Bronchus fibroblast of lung (primary cell): ENCODE measurements around the gene ANKRD33. TPM values are rescaled to one million over a fixed set of nuclear protein-coding genes. Genes with fewer than 3 reads are reported as not detected.

ENCODE experiments used
- total RNA-seq: library from RNA; depleted of rRNA; stranded (reverse); fragments of >200 nt; gene quantifications from 2 replicates; pipeline ENCODE4 v1.2.3, GENCODE V29; 2015

Gene ANKRD33, protein sequence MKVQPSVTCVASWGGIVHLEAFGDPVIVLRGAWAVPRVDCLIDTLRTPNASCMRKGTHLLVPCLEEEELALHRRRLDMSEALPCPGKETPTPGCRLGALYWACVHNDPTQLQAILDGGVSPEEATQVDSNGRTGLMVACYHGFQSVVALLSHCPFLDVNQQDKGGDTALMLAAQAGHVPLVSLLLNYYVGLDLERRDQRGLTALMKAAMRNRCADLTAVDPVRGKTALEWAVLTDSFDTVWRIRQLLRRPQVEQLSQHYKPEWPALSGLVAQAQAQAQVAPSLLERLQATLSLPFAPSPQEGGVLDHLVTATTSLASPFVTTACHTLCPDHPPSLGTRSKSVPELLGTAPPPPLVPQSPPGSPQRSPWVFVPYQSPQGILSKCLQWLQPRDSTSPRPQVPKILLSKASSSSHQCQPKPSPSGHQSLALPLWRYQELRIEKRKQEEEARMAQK
- total RNA-seq, result under 0.01 TPM in 1 of 2 replicates, not detected in the other

GRCh38 chr12:51887476-51888315, at the start of gene ANKRD33:
ANKRD33 (plus strand) TSS chr12:51888103; CDS start chr12:51888187, 84 bp downstream.

DNA sequence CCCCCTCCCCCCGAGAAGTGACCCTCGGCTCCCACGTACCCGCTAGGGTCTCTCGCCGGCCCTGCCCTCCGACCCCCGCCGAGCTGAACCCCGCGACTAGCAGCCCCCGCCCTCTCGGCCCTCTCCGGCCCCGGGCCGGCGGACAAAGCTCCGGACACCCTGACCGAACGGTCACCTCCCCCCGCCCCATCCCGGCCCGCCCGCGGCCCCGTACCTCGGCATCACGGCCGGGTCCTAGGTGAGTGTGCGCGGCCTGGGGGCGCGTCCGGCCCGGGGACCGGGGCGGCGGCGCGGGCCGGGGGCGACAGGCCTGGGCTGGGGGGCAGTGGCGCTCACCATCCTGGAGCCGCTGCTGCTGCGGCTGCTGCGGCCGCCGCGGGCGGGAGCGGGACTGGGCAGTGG, 39.6 kb upstream of the ANKRD33 start, which contains the start of gene FIGNL2:
Gene FIGNL2 (minus strand): TSS at position 393 of the 402 bp plus-strand sequence. CDS start 26,305 bp downstream, outside the sequence.

GRCh38 chr12:51907083-51907855, 19.4 kb downstream of the ANKRD33 start, which contains the start of gene ACVRL1:
ACVRL1 (plus strand) TSS chr12:51907504; CDS start chr12:51912475, 4,971 bp downstream.

Other genes starting within 250 kb of the ANKRD33 start
- under 0.01 TPM in 2 replicates for gene FIGNL2, start 39.4 kb upstream of the ANKRD33 start, total RNA-seq
- 11.3 and 20.2 TPM in 2 replicates for gene ACVRL1, start 19.4 kb downstream of the ANKRD33 start, total RNA-seq
- gene ACVR1B, start 63.6 kb downstream of the ANKRD33 start, total RNA-seq, result 5.0 and 6.1 TPM in 2 replicates
- gene TAMALIN, start 118.8 kb downstream of the ANKRD33 start, total RNA-seq, result 6.1 and 6.2 TPM in 2 replicates
- 1.0 and 2.2 TPM in 2 replicates for gene NR4A1, start 163.3 kb downstream of the ANKRD33 start, total RNA-seq
- gene ATG101, start 181.9 kb downstream of the ANKRD33 start, total RNA-seq, result 50.7 and 52.3 TPM in 2 replicates
- 0.17 TPM in 1 of 2 replicates, not detected in the other for gene SMIM41, start 191.6 kb downstream of the ANKRD33 start, total RNA-seq